WTC11 (cell line): Measurements from ENCODE around the gene AQP2. TPM values are rescaled to one million over a fixed set of nuclear protein-coding genes. Genes with fewer than 3 reads are reported as not detected.

ENCODE experiments used
- ATAC-seq: fragments of 200-7000 bp; cut with Tn5 transposase; 2 replicates; pipeline ENCODE4 v1.10.0; 2021; ENCODE audit warnings: mild to moderate bottlenecking, moderate library complexity
- CTCF ChIA-PET: fragments of 300-600 bp; sonication (Branson Sonifier 250); formaldehyde crosslinking; loops from one replicate; lab custom pipeline; 2021; ENCODE audit warnings: antibody characterized with exemption; lab: Charles Lee
- POLR2A ChIA-PET: fragments of 350-600 bp; sonication (Branson Sonifier 250); formaldehyde crosslinking; loops from one replicate; lab custom pipeline; 2021; ENCODE audit warnings: antibody characterized with exemption; lab: Charles Lee
- DNase-seq: peaks from one replicate; pipeline ENCODE4 v3.0.0; 2021; ENCODE audit warnings: low spot score
- H3K27ac Mint-ChIP-seq: 2 replicates; pipeline ENCODE4 v1.8.0; 2021; ENCODE audit warnings: mixed read lengths
- H3K27me3 Mint-ChIP-seq: 2 replicates; pipeline ENCODE4 v1.8.0; 2021; ENCODE audit warnings: low read depth, mild to moderate bottlenecking, moderate library complexity, mixed read lengths
- H3K36me3 Mint-ChIP-seq: 2 replicates; pipeline ENCODE4 v1.8.0; 2021; ENCODE audit warnings: mixed read lengths
- H3K4me1 Mint-ChIP-seq: 2 replicates; pipeline ENCODE4 v1.8.0; 2022; ENCODE audit warnings: mixed read lengths
- H3K4me3 Mint-ChIP-seq: 2 replicates; pipeline ENCODE4 v1.8.0; 2021; ENCODE audit warnings: mild to moderate bottlenecking, moderate library complexity, mixed read lengths
- H3K9me3 Mint-ChIP-seq: 2 replicates; pipeline ENCODE4 v1.8.0; 2021; ENCODE audit warnings: mixed read lengths
- ARID4B ChIP-seq: sonication (generic); formaldehyde crosslinking; IDR thresholded peaks from 2 replicates; pipeline ENCODE4 v1.8.0; 2023; ENCODE audit warnings: missing genetic modification reagents, mild to moderate bottlenecking, borderline replicate concordance
- E2F1 ChIP-seq: sonication (generic); formaldehyde crosslinking; IDR thresholded peaks from 2 replicates; pipeline ENCODE4 v1.8.0; 2022; ENCODE audit warnings: mild to moderate bottlenecking, missing genetic modification reagents
- FOXP1 ChIP-seq: sonication (generic); formaldehyde crosslinking; IDR thresholded peaks from 2 replicates; pipeline ENCODE4 v1.8.0; 2022; ENCODE audit warnings: missing genetic modification reagents, mild to moderate bottlenecking, moderate library complexity, borderline replicate concordance
- GABPB1 ChIP-seq: sonication (generic); formaldehyde crosslinking; IDR thresholded peaks from 2 replicates; pipeline ENCODE4 v1.8.1; 2023; ENCODE audit warnings: mild to moderate bottlenecking, missing genetic modification reagents
- MYBL2 ChIP-seq: sonication (generic); formaldehyde crosslinking; IDR thresholded peaks from 2 replicates; pipeline ENCODE4 v1.8.1; 2023; ENCODE audit warnings: mild to moderate bottlenecking, moderate library complexity, missing genetic modification reagents
- NFE2L1 ChIP-seq: sonication (generic); formaldehyde crosslinking; IDR thresholded peaks from 2 replicates; pipeline ENCODE4 v1.8.1; 2023; ENCODE audit warnings: missing genetic modification reagents
- PRDM15 ChIP-seq: sonication (generic); formaldehyde crosslinking; IDR thresholded peaks from 2 replicates; pipeline ENCODE4 v1.8.0; 2022; ENCODE audit warnings: missing genetic modification reagents
- ZBTB21 ChIP-seq: sonication (generic); formaldehyde crosslinking; IDR thresholded peaks from 2 replicates; pipeline ENCODE4 v1.8.1; 2023; ENCODE audit warnings: mild to moderate bottlenecking, missing genetic modification reagents, borderline replicate concordance
- ZNF263 ChIP-seq: sonication (generic); formaldehyde crosslinking; IDR thresholded peaks from 2 replicates; pipeline ENCODE4 v1.8.1; 2022; ENCODE audit warnings: low read depth, mild to moderate bottlenecking, moderate library complexity, missing genetic modification reagents
- ZNF512 ChIP-seq: sonication (generic); formaldehyde crosslinking; IDR thresholded peaks from 2 replicates; pipeline ENCODE4 v1.8.1; 2022; ENCODE audit warnings: missing genetic modification reagents, borderline replicate concordance
- total RNA-seq: library from RNA; stranded (reverse); gene quantifications from 3 replicates; pipeline ENCODE4 v1.2.3, GENCODE V29; 2021

The AQP2 gene
- total RNA-seq, 1 experiment from 2014 or later, result not detected

- H3K36me3 Mint-ChIP-seq, result no peaks in the 10 kb centered on the region
- ChIA-PET CTCF (interaction anchor here (0.6 to 7.6 kb wide), 9 partner anchors 9 to 748 kb away, joined by 3 to 70 read pairs (median 4); no protein-coding TSS in a partner anchor), POLR2A (interaction anchor here (0.6 kb wide), 1 partner anchor 36 kb away, joined by 3 read pairs; no protein-coding TSS in a partner anchor)
- H3K4me3 Mint-ChIP-seq, result no peak overlapping the region
- ATAC-seq, result peak; percentile 22
- H3K9me3 Mint-ChIP-seq, result no peaks in the 10 kb centered on the region
- no peak overlapping the region for H3K27ac Mint-ChIP-seq
- 0 out of 2 replicates have a peak, but pooled peaks have one; percentile 43 for TF ChIP-seq ZBTB21 (CRISPR knock-in tag)
- TF ChIP-seq FOXP1 (CRISPR knock-in tag), result peak; percentile 76; the same call in 1 of the 2 replicates
- no peak for TF ChIP-seq E2F1
- TF ChIP-seq ZNF263, result no peak
- H3K4me1 Mint-ChIP-seq, result peaks cover 15% of the 10 kb centered on the region
- H3K27me3 Mint-ChIP-seq, result peaks cover 39% of the 10 kb centered on the region
- no peak for DNase-seq
Observed at GRCh38 chr12:49954863-49955830, 4.6 kb downstream of the AQP2 start.

- DNase-seq (no peak), ATAC-seq (no peak)
- no peak overlapping the region for H3K4me3 Mint-ChIP-seq
- H3K4me1 Mint-ChIP-seq, result peaks cover 22% of the 10 kb centered on the region
- no peaks in the 10 kb centered on the region for H3K36me3 Mint-ChIP-seq
- H3K27ac Mint-ChIP-seq, result no peak overlapping the region
- H3K27me3 Mint-ChIP-seq, result peaks cover 48% of the 10 kb centered on the region
- no peaks in the 10 kb centered on the region for H3K9me3 Mint-ChIP-seq
- POLR2A ChIA-PET, result interaction anchor here (0.6 kb wide), 1 partner anchor 36 kb away, joined by 3 read pairs; no protein-coding TSS in a partner anchor
- CTCF ChIA-PET, result interaction anchor here (0.6 to 7.6 kb wide), 9 partner anchors 10 to 808 kb away, joined by 3 to 70 read pairs (median 4); partner anchors contain the start of gene ATF1
- peak; percentile 28; the same call in 1 of the 2 replicates for TF ChIP-seq PRDM15 (CRISPR knock-in tag)
- no peak for TF ChIP-seq ZNF512 (CRISPR knock-in tag)
- TF ChIP-seq GABPB1 (CRISPR knock-in tag), result no peak
Observed at GRCh38 chr12:49955899-49956662, 5.5 kb downstream of the AQP2 start.

- Mint-ChIP-seq H3K27ac (no peak overlapping the region), H3K4me3 (no peak overlapping the region), H3K4me1 (peaks cover 22% of the 10 kb centered on the region), H3K36me3 (no peaks in the 10 kb centered on the region), H3K9me3 (no peaks in the 10 kb centered on the region), H3K27me3 (peaks cover 52% of the 10 kb centered on the region)
- ATAC-seq (no peak), DNase-seq (no peak)
- POLR2A ChIA-PET, result no interaction called here
- CTCF ChIA-PET, result interaction anchor here (1.7 to 7.6 kb wide), 5 partner anchors 11 to 90 kb away, joined by 8 to 70 read pairs (median 48); no protein-coding TSS in a partner anchor
- TF ChIP-seq NFE2L1 (CRISPR knock-in tag), result no peak
- no peak for TF ChIP-seq E2F1
- no peak for TF ChIP-seq MYBL2 (CRISPR knock-in tag)
- TF ChIP-seq ARID4B (CRISPR knock-in tag), result no peak
Observed at GRCh38 chr12:49956663-49957569, 6.4 kb downstream of the AQP2 start.
